MCF 10A (cell line): Measurements from ENCODE around the gene PDPR. TPM values are rescaled to one million over a fixed set of nuclear protein-coding genes. Genes with fewer than 3 reads are reported as not detected.
"Not testable (repeated sequence)": the region's sequence is repeated elsewhere in the genome, so short reads cannot be mapped to it uniquely, and the experiment has no call there.

Source experiments
- BruUV-seq: library from RNA; stranded (reverse); fragments of 400-500 nt; replicated peaks from 2 replicates; lab custom pipeline; 2021; lab: Mats Ljungman, UMichigan
- CTCF ChIA-PET: fragments of 300-600 bp; sonication (Branson Sonifier 250); formaldehyde crosslinking; extraction: SDS; loops from one replicate; lab custom pipeline; 2021; ENCODE audit warnings: antibody characterized with exemption, inconsistent platforms; lab: Yijun Ruan, JAX
- POLR2A ChIA-PET: fragments of 300-600, 350-650 bp; sonication (Branson Sonifier 250); formaldehyde crosslinking; extraction: SDS; loops from one replicate; lab custom pipeline; 2020; ENCODE audit warnings: antibody characterized with exemption, inconsistent platforms; lab: Yijun Ruan, JAX
- DNase-seq: peaks from one replicate; pipeline ENCODE4 v3.0.0-alpha.2; 2018; ENCODE audit not compliant: unreplicated experiment
- H3K27ac Mint-ChIP-seq: one replicate; pipeline ENCODE4 v1.8.0; 2022; ENCODE audit warnings: mild to moderate bottlenecking, low read depth, mixed read lengths; ENCODE audit not compliant: unreplicated experiment
- H3K27me3 Mint-ChIP-seq: one replicate; pipeline ENCODE4 v1.8.0; 2022; ENCODE audit warnings: mixed read lengths; ENCODE audit not compliant: insufficient read depth, unreplicated experiment
- H3K36me3 Mint-ChIP-seq: one replicate; pipeline ENCODE4 v1.8.0; 2022; ENCODE audit warnings: mild to moderate bottlenecking, moderate library complexity, mixed read lengths; ENCODE audit not compliant: insufficient read depth, unreplicated experiment
- H3K4me1 Mint-ChIP-seq: one replicate; pipeline ENCODE4 v1.8.0; 2022; ENCODE audit warnings: mixed read lengths; ENCODE audit not compliant: insufficient read depth, unreplicated experiment
- H3K4me3 Mint-ChIP-seq: one replicate; pipeline ENCODE4 v1.8.0; 2022; ENCODE audit warnings: mild to moderate bottlenecking, moderate library complexity, mixed read lengths; ENCODE audit not compliant: unreplicated experiment
- H3K9me3 Mint-ChIP-seq: one replicate; pipeline ENCODE4 v1.8.0; 2022; ENCODE audit warnings: mixed read lengths; ENCODE audit not compliant: unreplicated experiment
- intact Hi-C: fragments of 100-400 bp; cut with micrococcal nuclease; formaldehyde crosslinking; loops from 2 replicates; pipeline ENCODE4 v1.14.1; 2022
- total RNA-seq: library from RNA; stranded (reverse); gene quantifications from 2 replicates; pipeline ENCODE4 v1.2.3, GENCODE V29; 2022
- TF ChIP-seq, protein P1 (sequence below): fragments of 200-600 bp; IDR thresholded peaks from one replicate; pipeline ENCODE4 v1.8.0; 2022; ENCODE audit warnings: antibody characterized with exemption, mild to moderate bottlenecking; ENCODE audit not compliant: unreplicated experiment

The PDPR gene
- total RNA-seq, 1 experiment from 2014 or later = 18.8 TPM

- BruUV-seq, H3K4me1 Mint-ChIP-seq, DNase-seq, POLR2A ChIA-PET, H3K27ac Mint-ChIP-seq, H3K4me3 Mint-ChIP-seq, H3K27me3 Mint-ChIP-seq, H3K9me3 Mint-ChIP-seq, intact Hi-C loops: not testable (repeated sequence)
- CTCF ChIA-PET = interaction anchor here (0.6 kb wide), 1 partner anchor 346 kb away, joined by 3 read pairs; no protein-coding TSS in a partner anchor
- peaks cover 79% of the 10 kb centered on the region for H3K36me3 Mint-ChIP-seq
Observed at GRCh38 chr16:70143231-70143895, 29.2 kb downstream of the PDPR start.

GRCh38 chr16:70147853-70148252, 33.7 kb downstream of the PDPR start:
- DNase-seq, H3K4me1 Mint-ChIP-seq, H3K27me3 Mint-ChIP-seq, BruUV-seq, CTCF ChIA-PET, H3K4me3 Mint-ChIP-seq, H3K27ac Mint-ChIP-seq, H3K9me3 Mint-ChIP-seq, intact Hi-C loops: not testable (repeated sequence)
- H3K36me3 Mint-ChIP-seq = peaks cover 78% of the 10 kb centered on the region
- POLR2A ChIA-PET = interaction anchor here (0.8 kb wide), 1 partner anchor 152 kb away, joined by 4 read pairs; no protein-coding TSS in a partner anchor

- H3K36me3 Mint-ChIP-seq = peaks cover 78% of the 10 kb centered on the region
- H3K27ac Mint-ChIP-seq, H3K9me3 Mint-ChIP-seq, DNase-seq, H3K27me3 Mint-ChIP-seq, H3K4me1 Mint-ChIP-seq, H3K4me3 Mint-ChIP-seq, BruUV-seq, intact Hi-C loops: not testable (repeated sequence)
- CTCF ChIA-PET = interaction anchor here (0.6 kb wide), 1 partner anchor 1949 kb away, joined by 3 read pairs; no protein-coding TSS in a partner anchor
- POLR2A ChIA-PET = interaction anchor here (0.8 kb wide), 1 partner anchor 151 kb away, joined by 4 read pairs; no protein-coding TSS in a partner anchor
Observed at GRCh38 chr16:70148453-70148852, 34.3 kb downstream of the PDPR start.

- BruUV-seq, H3K9me3 Mint-ChIP-seq: not testable (repeated sequence)
Observed at GRCh38 chr16:70149296-70149695, 35.2 kb downstream of the PDPR start.

DNA sequence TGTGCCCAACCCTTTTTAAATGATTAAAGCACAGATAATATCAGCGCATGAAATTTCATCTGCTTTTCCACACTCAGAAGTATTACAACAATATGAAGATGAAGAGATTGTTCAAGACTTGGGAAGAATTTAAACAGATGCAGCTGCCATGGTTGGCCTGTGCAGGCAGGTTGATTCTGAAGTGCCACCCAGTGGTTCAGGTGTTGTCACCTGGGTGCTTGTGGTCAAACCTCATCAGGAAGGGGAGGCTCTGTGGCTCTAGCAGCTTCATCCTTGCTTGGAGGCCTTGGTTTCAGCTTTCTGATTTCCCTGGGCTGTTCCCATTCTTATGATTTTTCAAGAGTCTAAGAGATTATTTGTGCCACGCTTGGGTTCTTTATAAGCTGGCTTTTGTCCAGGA, 37.3 kb downstream of the PDPR start:
- Mint-ChIP-seq H3K9me3 (no peaks in the 10 kb centered on the region), H3K27ac (no peak overlapping the region), H3K27me3 (no peaks in the 10 kb centered on the region), H3K4me3 (no peak overlapping the region), H3K36me3 (peaks cover 83% of the 10 kb centered on the region), H3K4me1 (peaks cover 5% of the 10 kb centered on the region)
- no peak for DNase-seq
- intact Hi-C loops = no loop called here
- ChIA-PET CTCF (interaction anchor here (0.9 to 1.8 kb wide), 2 partner anchors 9 to 13 kb away, joined by 3 to 5 read pairs; no protein-coding TSS in a partner anchor), POLR2A (no interaction called here)
- BruUV-seq = no TSS peak
- TF ChIP-seq, protein P1, sequence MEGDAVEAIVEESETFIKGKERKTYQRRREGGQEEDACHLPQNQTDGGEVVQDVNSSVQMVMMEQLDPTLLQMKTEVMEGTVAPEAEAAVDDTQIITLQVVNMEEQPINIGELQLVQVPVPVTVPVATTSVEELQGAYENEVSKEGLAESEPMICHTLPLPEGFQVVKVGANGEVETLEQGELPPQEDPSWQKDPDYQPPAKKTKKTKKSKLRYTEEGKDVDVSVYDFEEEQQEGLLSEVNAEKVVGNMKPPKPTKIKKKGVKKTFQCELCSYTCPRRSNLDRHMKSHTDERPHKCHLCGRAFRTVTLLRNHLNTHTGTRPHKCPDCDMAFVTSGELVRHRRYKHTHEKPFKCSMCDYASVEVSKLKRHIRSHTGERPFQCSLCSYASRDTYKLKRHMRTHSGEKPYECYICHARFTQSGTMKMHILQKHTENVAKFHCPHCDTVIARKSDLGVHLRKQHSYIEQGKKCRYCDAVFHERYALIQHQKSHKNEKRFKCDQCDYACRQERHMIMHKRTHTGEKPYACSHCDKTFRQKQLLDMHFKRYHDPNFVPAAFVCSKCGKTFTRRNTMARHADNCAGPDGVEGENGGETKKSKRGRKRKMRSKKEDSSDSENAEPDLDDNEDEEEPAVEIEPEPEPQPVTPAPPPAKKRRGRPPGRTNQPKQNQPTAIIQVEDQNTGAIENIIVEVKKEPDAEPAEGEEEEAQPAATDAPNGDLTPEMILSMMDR = no peak

More at GRCh38 chr16:70149296-70149695, 35.2 kb downstream of the PDPR start:
- DNase-seq, H3K4me3 Mint-ChIP-seq, H3K27me3 Mint-ChIP-seq, H3K4me1 Mint-ChIP-seq, H3K27ac Mint-ChIP-seq, intact Hi-C loops: not testable (repeated sequence)
- POLR2A ChIA-PET = interaction anchor here (1.4 kb wide), 1 partner anchor 13 kb away, joined by 6 read pairs; no protein-coding TSS in a partner anchor
- CTCF ChIA-PET = interaction anchor here (0.6 to 1.2 kb wide), 3 partner anchors 10 to 1948 kb away, joined by 3 to 5 read pairs (median 3); no protein-coding TSS in a partner anchor
- peaks cover 81% of the 10 kb centered on the region for H3K36me3 Mint-ChIP-seq
